NCI-H1417 treated with DMSO at 0.1 percent for 48 hours (cell line): ENCODE measurements around the gene ATP10A.

Source experiments
- DNase-seq: peaks from one replicate; lab custom pipeline; 2025; lab: John Stamatoyannopoulos, UW

The ATP10A gene

GRCh38 chr15:25677719-25678499 is 185.2 kb downstream of the ATP10A start:
- no peak for DNase-seq

DNA sequence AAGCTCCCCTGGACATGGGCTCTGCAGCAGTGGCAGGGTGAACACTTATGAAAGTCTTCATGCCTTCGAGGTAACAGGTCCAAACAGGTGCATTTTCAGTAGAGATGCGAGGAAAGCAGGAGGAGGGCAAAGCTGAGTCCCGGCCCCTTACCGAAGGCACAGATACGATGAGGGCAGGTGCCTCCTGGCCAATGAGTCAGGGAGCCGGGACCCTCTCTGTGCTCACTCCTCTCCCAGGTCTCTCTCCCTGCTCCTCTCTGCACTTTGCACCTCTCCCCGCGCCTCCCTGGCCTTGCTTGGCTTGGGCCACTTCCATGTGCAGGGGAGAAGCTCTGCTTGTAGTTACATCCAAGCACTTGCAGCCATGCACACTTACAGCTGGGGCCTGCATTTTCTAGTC is 187.1 kb downstream of the ATP10A start:
- no peak for DNase-seq

GRCh38 chr15:25675396-25675795 is 187.7 kb downstream of the ATP10A start:
- DNase-seq = no peak

GRCh38 chr15:25674913-25675312 is 188.2 kb downstream of the ATP10A start:
- no peak for DNase-seq

- no peak for DNase-seq
Measured at GRCh38 chr15:25673972-25674371, 189.2 kb downstream of the ATP10A start.

DNA sequence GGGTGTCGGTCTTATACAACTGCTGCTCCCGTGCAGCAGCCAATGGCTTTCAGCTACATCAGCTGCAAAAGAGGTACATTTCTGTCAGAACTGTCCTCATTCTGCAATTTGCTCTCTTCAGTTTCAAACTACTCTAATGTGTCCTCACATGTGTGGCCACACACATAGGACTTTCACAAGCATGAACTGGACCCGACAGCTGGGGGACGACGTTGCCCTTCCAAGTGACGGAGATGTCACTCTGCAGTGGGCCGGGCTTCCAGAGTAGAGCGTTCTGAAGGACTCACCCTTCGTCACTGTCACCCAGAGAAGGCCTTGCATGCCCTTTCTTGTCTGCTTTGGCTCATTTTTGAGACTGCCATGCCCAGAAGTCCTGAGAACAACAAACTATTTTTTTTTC is 189.8 kb downstream of the ATP10A start:
- no peak for DNase-seq

GRCh38 chr15:25671132-25671531 is 192.0 kb downstream of the ATP10A start:
- DNase-seq = no peak

- DNase-seq = no peak
Measured at GRCh38 chr15:25670621-25671020, 192.5 kb downstream of the ATP10A start.

- no peak for DNase-seq
Measured at GRCh38 chr15:25670025-25670554, 193.0 kb downstream of the ATP10A start.

GRCh38 chr15:25668901-25669300 is 194.2 kb downstream of the ATP10A start:
- DNase-seq = no peak

DNA sequence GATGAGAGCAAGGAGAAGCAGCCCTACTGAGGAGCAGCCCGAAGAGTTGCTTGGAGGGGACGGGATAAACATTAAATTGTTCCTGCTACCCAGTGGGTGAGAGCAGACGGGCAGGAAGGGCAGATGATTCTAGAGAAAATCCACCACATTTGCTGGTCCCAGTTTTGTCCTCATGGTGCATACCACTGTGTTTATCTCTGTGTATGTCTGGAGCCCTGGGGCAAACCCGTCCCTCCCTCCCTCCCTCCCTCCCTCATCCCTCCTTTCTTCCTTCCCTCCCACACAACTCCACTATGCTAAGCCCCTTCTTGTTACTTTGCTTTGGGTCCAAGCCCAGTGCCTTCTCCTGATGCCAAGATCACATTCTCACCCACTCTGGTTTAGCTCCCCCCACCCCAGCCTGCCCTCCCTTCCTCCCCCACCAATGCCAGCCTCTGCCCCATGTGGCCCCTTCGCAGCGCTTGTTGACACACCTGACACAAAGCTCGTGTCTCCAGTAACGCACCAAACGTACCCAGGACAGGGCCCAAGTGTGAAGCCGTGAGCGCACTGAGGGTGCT is 194.8 kb downstream of the ATP10A start:
- no peak for DNase-seq

GRCh38 chr15:25667829-25668228 is 195.3 kb downstream of the ATP10A start:
- no peak for DNase-seq

- no peak for DNase-seq
Measured at GRCh38 chr15:25665913-25666312, 197.2 kb downstream of the ATP10A start.

DNA sequence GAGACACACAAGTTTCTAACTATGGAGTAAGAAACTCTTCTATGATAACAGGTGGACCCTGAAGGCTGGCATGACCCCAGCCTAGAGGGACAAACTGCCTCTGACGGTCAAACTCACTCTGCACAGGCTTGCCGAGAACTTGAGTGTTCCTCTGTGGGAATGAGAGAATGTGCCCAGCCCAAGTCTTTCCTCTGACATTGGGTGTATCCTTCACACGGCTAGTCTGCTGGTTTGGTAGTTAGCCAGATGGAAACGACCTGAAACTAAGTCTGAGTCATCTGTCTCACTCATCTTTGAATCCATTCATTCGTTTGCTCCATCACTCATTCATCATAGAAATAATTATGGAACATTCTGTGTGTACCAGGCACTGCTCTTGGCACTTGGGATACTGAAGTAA is 198.4 kb downstream of the ATP10A start:
- DNase-seq = no peak

DNA sequence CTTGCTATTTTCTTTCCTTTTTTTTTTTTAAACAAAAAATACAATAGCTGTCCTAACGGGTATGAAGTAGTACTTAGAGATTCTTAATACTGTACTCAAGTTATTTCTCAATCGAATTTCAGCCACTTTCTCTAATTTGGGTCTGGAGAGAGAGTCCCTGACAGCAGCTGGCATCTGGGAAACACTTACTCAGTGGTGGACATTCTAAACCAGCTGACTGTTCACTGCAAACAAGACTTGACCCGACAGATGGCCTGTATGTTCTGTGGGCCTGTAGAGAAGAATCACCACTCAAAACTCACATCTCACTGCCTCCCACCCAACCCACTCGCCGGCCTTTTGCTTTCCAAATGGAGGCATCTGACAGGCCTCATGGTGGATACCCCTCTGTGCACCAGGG is 199.6 kb downstream of the ATP10A start:
- no peak for DNase-seq

DNA sequence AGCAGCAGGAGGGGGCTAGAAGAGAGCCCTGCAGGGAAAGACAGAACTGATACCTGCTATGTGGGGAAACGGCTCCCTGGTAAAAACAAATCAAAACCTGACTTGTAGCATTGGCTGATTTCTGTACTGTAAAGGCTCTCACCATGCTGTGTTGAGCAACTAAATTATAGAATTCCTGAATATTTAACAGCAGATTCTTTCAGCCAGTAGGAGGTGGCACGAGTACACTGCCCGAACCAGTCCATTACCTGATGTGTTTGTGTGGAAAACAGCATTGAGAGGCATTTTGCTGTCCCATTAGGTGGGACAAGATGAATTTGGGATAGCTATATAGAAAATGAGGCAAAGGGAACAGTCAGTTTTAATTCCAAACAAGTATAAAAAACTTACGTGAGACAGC is 201.2 kb downstream of the ATP10A start:
- DNase-seq = no peak

GRCh38 chr15:25659251-25659650 is 203.9 kb downstream of the ATP10A start:
- DNase-seq = no peak

DNA sequence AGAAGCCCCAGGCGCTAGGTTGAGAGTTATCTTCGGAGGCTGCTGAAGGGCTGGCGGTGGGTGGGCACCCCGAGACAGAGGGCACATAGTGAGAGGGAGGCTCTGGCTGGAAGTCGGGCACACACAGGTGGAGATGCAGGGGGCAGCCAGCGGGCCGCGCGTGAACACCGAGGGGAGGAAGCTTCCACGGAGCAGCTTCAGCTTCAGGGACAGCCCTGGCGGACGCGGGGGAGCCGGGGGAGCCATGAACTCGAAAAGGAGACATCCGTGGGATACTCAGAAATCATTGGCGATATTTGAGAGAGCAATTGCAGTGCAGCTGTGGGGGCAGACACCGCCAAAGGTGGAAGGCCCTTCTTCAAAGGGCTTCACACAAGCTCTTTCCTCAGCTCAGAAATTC is 204.6 kb downstream of the ATP10A start:
- DNase-seq = no peak

GRCh38 chr15:25655207-25655948 is 207.7 kb downstream of the ATP10A start:
- DNase-seq = no peak

DNA sequence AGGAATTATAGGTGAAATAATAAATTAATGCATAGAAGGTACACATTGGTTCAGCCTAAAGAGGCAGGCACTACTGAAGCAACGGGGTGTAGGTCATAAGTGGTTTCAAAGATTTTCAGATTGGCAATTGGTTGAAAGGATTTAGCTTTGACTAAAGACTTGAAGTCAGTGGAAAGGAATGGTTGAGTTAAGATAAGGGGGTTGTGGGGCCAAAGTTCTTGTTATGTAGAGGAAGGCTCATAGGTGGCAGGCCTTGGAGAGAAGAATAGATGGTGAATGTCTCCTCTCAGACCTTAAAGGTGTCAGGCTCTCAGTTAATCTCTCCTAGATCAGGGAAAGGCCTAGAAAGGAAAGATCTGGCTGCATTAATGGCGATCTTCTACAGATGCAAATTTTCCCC is 209.8 kb downstream of the ATP10A start:
- DNase-seq = no peak

GRCh38 chr15:25652704-25653103 is 210.4 kb downstream of the ATP10A start:
- DNase-seq = no peak

- DNase-seq = no peak
Measured at GRCh38 chr15:25649390-25649789, 213.7 kb downstream of the ATP10A start.

- no peak for DNase-seq
Measured at GRCh38 chr15:25643120-25643519, 220.0 kb downstream of the ATP10A start.
